PC-3 (cell line): ENCODE data around the gene ABHD14A. TPM values are rescaled to one million over a fixed set of nuclear protein-coding genes. Genes with fewer than 3 reads are reported as not detected.

ENCODE experiments used
- ATAC-seq: fragments of 200-7000 bp; cut with Tn5 transposase; 2 replicates; pipeline ENCODE4 v1.9.1; 2020; ENCODE audit warnings: mild to moderate bottlenecking, moderate library complexity
- BruUV-seq: library from RNA; stranded (reverse); fragments of 400-500 nt; replicated peaks from 2 replicates; lab custom pipeline; 2021; lab: Mats Ljungman, UMichigan
- CTCF ChIA-PET: fragments of 300-600 bp; sonication (Branson Sonifier 250); formaldehyde crosslinking; loops from one replicate; lab custom pipeline; 2022; ENCODE audit warnings: antibody characterized with exemption; lab: Charles Lee
- POLR2A ChIA-PET: fragments of 300-600 bp; sonication (Branson Sonifier 250); formaldehyde crosslinking; loops from one replicate; lab custom pipeline; 2022; ENCODE audit warnings: antibody characterized with exemption; ENCODE audit not compliant: unreplicated experiment; lab: Charles Lee
- DNase-seq: peaks from one replicate; pipeline ENCODE4 v3.0.0-alpha.2; 2015
- H2AFZ ChIP-seq: fragments of 300-600 bp; sonication (generic); 2 replicates; pipeline ENCODE4 v1.6.0; 2016; ENCODE audit warnings: antibody characterized with exemption, low read length
- H3F3A ChIP-seq: fragments of 300-600 bp; sonication (generic); one replicate; pipeline ENCODE4 v1.6.0; 2017; ENCODE audit warnings: antibody characterized with exemption, low read length, control low read depth, mild to moderate bottlenecking; ENCODE audit not compliant: unreplicated experiment
- H3K27ac ChIP-seq: fragments of 300-600 bp; sonication (generic); 2 replicates; pipeline ENCODE4 v1.5.1; 2016; ENCODE audit warnings: mild to moderate bottlenecking, low read length
- H3K27me3 ChIP-seq: fragments of 300-600 bp; sonication (generic); 2 replicates; pipeline ENCODE4 v1.6.1; 2016; ENCODE audit warnings: low read length, mixed read lengths
- H3K36me3 ChIP-seq: fragments of 300-600 bp; sonication (generic); 2 replicates; pipeline ENCODE4 v1.6.1; 2016; ENCODE audit warnings: low read depth, mixed run types, low read length, mixed read lengths
- H3K4me1 ChIP-seq: fragments of 300-600 bp; sonication (generic); 2 replicates; pipeline ENCODE4 v1.5.1; 2016; ENCODE audit warnings: low read length; ENCODE audit not compliant: insufficient read depth
- H3K4me2 ChIP-seq: fragments of 300-600 bp; sonication (generic); 2 replicates; pipeline ENCODE4 v1.6.0; 2016; ENCODE audit warnings: low read length
- H3K4me3 ChIP-seq: fragments of 300-600 bp; sonication (generic); 2 replicates; pipeline ENCODE4 v1.5.1; 2016; ENCODE audit warnings: mild to moderate bottlenecking, low read length, mixed read lengths
- H3K79me2 ChIP-seq: fragments of 300-600 bp; sonication (generic); 2 replicates; pipeline ENCODE4 v1.6.1; 2017; ENCODE audit warnings: low read length, mixed read lengths
- H3K9ac ChIP-seq: fragments of 300-600 bp; sonication (generic); 2 replicates; pipeline ENCODE4 v1.6.0; 2016; ENCODE audit warnings: mild to moderate bottlenecking, low read length
- H3K9me2 ChIP-seq: fragments of 300-600 bp; sonication (generic); replicated peaks from 2 replicates; pipeline ENCODE4 v1.6.1; 2016; ENCODE audit warnings: mixed run types, low read length, mixed read lengths
- H3K9me3 ChIP-seq: fragments of 300-600 bp; sonication (generic); 2 replicates; pipeline ENCODE4 v1.6.1; 2016; ENCODE audit warnings: low read length, mixed read lengths
- H4K20me1 ChIP-seq: fragments of 300-600 bp; sonication (generic); 2 replicates; pipeline ENCODE4 v1.6.1; 2016; ENCODE audit warnings: low read length, mixed read lengths
- EZH2 ChIP-seq: fragments of 300-600 bp; sonication (generic); IDR thresholded peaks from one replicate; pipeline ENCODE4 v1.6.1; 2017; ENCODE audit warnings: antibody characterized with exemption, mild to moderate bottlenecking, low read length; ENCODE audit not compliant: unreplicated experiment
- EZH2phosphoT487 ChIP-seq: fragments of 300-600 bp; sonication (generic); IDR thresholded peaks from 2 replicates; pipeline ENCODE4 v1.6.1; 2018; ENCODE audit warnings: mild to moderate bottlenecking, antibody characterized with exemption, low read length, borderline replicate concordance
- intact Hi-C: fragments of 100-400 bp; cut with micrococcal nuclease; formaldehyde crosslinking; loops from 2 replicates; pipeline ENCODE4 v1.9.0; 2023
- total RNA-seq: library from RNA; depleted of rRNA; stranded (reverse); fragments of >200 nt; gene quantifications from 2 replicates; pipeline ENCODE4 v1.2.3, GENCODE V29; 2014
- TF ChIP-seq, protein P1 (sequence below): fragments of 300-600 bp; sonication (generic); conservative IDR thresholded peaks from 2 replicates; pipeline ENCODE4 v1.5.1; 2017; ENCODE audit warnings: antibody characterized with exemption, low read depth, mild to moderate bottlenecking, low read length

The ABHD14A gene
- total RNA-seq, 1 experiment from 2014 or later: 23.4 TPM

GRCh38 chr3:51998774-51999173, 23.9 kb downstream of the ABHD14A start:
- peaks cover 19% of the 10 kb centered on the region for H3K79me2 ChIP-seq
- no peak overlapping the region for H3K9ac ChIP-seq
- no peaks in the 10 kb centered on the region for H3K27me3 ChIP-seq
- 0 out of 2 replicates have a peak, but pooled peaks cover 4% of the 10 kb centered on the region for H4K20me1 ChIP-seq
- H3K4me1 ChIP-seq: peaks cover 22% of the 10 kb centered on the region
- no peak overlapping the region for H3K27ac ChIP-seq
- no peak overlapping the region for H2AFZ ChIP-seq
- peaks cover 15% of the 10 kb centered on the region for H3K36me3 ChIP-seq
- peaks cover 10% of the 10 kb centered on the region for H3F3A ChIP-seq
- no peak overlapping the region for H3K4me3 ChIP-seq
- CTCF ChIA-PET: no interaction called here
- H3K9me2 ChIP-seq: no peaks in the 10 kb centered on the region
- TF ChIP-seq, protein P1, sequence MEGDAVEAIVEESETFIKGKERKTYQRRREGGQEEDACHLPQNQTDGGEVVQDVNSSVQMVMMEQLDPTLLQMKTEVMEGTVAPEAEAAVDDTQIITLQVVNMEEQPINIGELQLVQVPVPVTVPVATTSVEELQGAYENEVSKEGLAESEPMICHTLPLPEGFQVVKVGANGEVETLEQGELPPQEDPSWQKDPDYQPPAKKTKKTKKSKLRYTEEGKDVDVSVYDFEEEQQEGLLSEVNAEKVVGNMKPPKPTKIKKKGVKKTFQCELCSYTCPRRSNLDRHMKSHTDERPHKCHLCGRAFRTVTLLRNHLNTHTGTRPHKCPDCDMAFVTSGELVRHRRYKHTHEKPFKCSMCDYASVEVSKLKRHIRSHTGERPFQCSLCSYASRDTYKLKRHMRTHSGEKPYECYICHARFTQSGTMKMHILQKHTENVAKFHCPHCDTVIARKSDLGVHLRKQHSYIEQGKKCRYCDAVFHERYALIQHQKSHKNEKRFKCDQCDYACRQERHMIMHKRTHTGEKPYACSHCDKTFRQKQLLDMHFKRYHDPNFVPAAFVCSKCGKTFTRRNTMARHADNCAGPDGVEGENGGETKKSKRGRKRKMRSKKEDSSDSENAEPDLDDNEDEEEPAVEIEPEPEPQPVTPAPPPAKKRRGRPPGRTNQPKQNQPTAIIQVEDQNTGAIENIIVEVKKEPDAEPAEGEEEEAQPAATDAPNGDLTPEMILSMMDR: no peak
- TF ChIP-seq EZH2phosphoT487: no peak
- TF ChIP-seq EZH2: no peak
- no TSS peak for BruUV-seq
- H3K4me2 ChIP-seq: no peak overlapping the region
- intact Hi-C loops: loop anchor here (1.0 to 2.0 kb wide), 2 partner anchors 15 to 24 kb away; partner anchors contain the start of genes ABHD14A, ABHD14B and ACY1
- no peaks in the 10 kb centered on the region for H3K9me3 ChIP-seq
- DNase-seq (no peak), ATAC-seq (no peak)
- POLR2A ChIA-PET: no interaction called here

DNA sequence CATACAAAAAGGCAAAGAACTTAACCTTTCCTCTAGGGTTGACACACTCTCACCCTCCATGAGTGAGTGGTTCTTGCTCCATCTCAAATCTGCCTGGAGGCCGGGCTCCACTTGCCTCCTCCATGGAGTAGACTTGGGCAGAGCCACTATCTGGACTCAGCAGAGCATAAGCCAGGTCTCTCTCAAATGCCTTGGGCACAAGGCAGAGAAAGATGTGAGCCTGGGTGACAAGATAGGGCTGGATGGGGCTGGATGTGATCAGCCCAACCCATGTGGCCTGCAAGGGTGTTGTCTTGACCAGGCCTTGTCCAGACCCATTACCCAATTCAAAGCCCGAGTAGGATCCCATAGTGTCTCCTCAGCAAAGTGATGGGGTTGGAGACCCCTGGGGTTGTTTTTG, 25.0 kb downstream of the ABHD14A start:
- Histone ChIP-seq H2AFZ (no peak overlapping the region), H3K9ac (no peak overlapping the region), H3K4me3 (no peak overlapping the region), H3K79me2 (peaks cover 9% of the 10 kb centered on the region), H3K27me3 (no peaks in the 10 kb centered on the region), H4K20me1 (no peaks in the 10 kb centered on the region), H3F3A (peaks cover 2% of the 10 kb centered on the region), H3K27ac (no peak overlapping the region), H3K9me3 (no peaks in the 10 kb centered on the region), H3K9me2 (no peaks in the 10 kb centered on the region), H3K4me2 (no peak overlapping the region), H3K4me1 (peaks cover 12% of the 10 kb centered on the region), H3K36me3 (peaks cover 5% of the 10 kb centered on the region)
- TF ChIP-seq, protein P1: no peak
- TF ChIP-seq EZH2phosphoT487: no peak
- no peak for TF ChIP-seq EZH2
- BruUV-seq: no TSS peak
- ATAC-seq: no peak
- ChIA-PET CTCF (no interaction called here), POLR2A (no interaction called here)
- no peak for DNase-seq
- intact Hi-C loops: loop anchor here (2.0 kb wide), 1 partner anchor 25 kb away; the partner anchor contains the start of genes ABHD14A and ABHD14B

DNA sequence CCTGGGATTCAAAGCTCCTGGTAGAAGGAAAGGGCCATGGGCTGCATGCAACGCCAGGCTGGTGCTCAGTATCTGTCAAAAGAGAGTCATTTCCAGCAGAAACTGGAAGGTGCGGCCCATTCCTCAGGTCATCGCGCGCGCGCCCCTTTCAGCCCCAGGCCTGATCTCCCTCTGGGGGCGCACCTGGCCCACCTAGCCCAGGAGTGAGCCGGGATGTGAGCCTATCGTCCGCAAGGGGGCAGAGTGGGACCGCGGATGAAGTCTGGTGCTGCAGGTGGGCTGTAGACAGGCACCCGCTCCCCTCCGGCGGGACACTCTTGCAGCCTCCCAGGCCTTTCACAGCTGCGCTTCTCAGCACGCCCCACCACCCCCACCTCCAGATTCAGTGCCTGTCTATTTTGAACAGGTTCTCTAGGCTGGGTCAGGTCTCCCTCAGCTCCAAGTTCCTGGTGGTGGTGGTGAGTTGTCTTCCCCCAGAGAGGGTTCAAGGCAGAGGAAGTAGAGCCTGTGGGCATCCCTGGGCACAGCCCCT, 26.6 kb downstream of the ABHD14A start:
- H3K36me3 ChIP-seq: no peaks in the 10 kb centered on the region
- intact Hi-C loops: loop anchor here (1.0 kb wide), 3 partner anchors 52 to 143 kb away; no protein-coding TSS in a partner anchor
- no peaks in the 10 kb centered on the region for H3F3A ChIP-seq
- ATAC-seq (peak; percentile 82), DNase-seq (peak; percentile 85)
- no TSS peak for BruUV-seq
- peak overlapping the region; percentile 50 for H3K4me2 ChIP-seq
- H3K27me3 ChIP-seq: no peaks in the 10 kb centered on the region
- H3K9ac ChIP-seq: no peak overlapping the region
- H3K9me3 ChIP-seq: no peaks in the 10 kb centered on the region
- no peaks in the 10 kb centered on the region for H4K20me1 ChIP-seq
- POLR2A ChIA-PET: no interaction called here
- H2AFZ ChIP-seq: peak overlapping the region; percentile 67
- TF ChIP-seq EZH2: no peak
- no peak for TF ChIP-seq EZH2phosphoT487
- TF ChIP-seq, protein P1: peak; percentile 99
- peak overlapping the region; percentile 11; the same call in 1 of the 2 replicates for H3K4me3 ChIP-seq
- no peak overlapping the region for H3K27ac ChIP-seq
- H3K4me1 ChIP-seq: peaks cover 10% of the 10 kb centered on the region
- no peaks in the 10 kb centered on the region for H3K79me2 ChIP-seq
- no peaks in the 10 kb centered on the region for H3K9me2 ChIP-seq
- CTCF ChIA-PET: interaction anchor here (0.6 to 2.3 kb wide), 12 partner anchors 36 to 218 kb away, joined by 3 to 14 read pairs (median 5); partner anchors contain the start of genes PARP3, POC1A and RRP9
